ENCODE data around the gene ZFR. TPM values are rescaled to one million over a fixed set of nuclear protein-coding genes. Genes with fewer than 3 reads are reported as not detected.
"Not testable (repeated sequence)": the region's sequence is repeated elsewhere in the genome, so short reads cannot be mapped to it uniquely, and the experiment has no call there.

The ZFR gene
- total RNA-seq, 4 donors from 2014 or later, result 76.4 to 98.4 (median 84.7) TPM

DNA sequence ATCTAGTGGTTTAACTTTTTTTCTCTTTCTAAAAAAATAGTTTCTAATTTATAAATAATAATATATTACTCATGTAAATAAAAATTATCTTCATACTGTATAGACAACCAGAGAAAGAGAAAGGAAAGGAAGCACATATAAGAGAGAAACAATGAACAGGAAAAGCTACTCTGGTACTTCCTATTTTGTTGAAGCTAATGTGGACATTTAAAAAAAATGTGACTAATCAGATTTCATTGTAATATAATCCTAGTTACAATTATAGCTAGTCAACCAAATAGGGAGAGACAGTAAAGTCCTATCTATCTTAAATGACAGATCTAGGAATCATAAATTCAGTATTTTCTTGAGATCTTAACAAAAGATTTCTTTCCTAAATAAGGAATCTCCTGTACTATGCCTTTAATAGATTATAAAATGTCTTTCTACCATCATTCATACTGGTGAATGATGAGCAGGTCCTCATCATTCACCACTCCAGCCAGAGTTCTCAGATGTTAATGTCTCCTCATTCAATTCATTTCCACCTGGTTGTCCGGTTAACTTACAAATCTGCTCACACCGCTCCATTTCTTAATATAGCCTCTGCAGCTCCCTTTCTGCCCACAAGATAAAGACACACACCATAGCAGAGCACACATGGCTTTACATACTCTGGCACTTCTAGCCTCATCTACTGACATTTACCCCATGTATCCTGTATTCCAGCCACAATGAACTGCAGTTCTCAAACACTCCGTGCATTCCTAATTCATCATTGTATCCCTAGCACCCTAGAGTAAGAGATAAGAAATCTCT is 30.9 kb downstream of the ZFR start:
- TF ChIP-seq, protein P1, sequence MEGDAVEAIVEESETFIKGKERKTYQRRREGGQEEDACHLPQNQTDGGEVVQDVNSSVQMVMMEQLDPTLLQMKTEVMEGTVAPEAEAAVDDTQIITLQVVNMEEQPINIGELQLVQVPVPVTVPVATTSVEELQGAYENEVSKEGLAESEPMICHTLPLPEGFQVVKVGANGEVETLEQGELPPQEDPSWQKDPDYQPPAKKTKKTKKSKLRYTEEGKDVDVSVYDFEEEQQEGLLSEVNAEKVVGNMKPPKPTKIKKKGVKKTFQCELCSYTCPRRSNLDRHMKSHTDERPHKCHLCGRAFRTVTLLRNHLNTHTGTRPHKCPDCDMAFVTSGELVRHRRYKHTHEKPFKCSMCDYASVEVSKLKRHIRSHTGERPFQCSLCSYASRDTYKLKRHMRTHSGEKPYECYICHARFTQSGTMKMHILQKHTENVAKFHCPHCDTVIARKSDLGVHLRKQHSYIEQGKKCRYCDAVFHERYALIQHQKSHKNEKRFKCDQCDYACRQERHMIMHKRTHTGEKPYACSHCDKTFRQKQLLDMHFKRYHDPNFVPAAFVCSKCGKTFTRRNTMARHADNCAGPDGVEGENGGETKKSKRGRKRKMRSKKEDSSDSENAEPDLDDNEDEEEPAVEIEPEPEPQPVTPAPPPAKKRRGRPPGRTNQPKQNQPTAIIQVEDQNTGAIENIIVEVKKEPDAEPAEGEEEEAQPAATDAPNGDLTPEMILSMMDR (IDR thresholded peaks at IDR 0.05), result no peak
- no peak for DNase-seq (ENCODE audit: low spot score)

DNA sequence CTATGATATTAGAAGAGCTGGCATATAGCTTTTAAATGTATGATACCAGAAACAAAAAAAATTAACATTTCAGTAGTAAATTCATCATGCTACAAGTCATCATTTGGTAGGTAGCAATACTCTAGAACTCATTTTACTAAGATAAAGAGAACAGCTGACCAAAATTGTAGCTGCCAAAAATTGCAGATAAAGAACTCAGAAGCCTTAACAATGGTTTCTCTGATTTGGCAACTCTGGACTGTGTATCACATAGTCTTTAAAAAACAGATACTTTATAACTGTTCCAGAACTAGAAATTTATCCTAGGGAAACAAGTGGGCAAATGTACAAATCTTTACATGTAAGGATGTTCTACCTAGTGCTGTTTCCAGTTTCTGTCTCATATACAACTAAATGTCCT is 33.9 kb downstream of the ZFR start:
- DNase-seq (ENCODE audit: low spot score), result no peak
- TF ChIP-seq, protein P1 (IDR thresholded peaks at IDR 0.05), result no peak
- no peak for ATAC-seq (ENCODE audit: low FRiP score)

More for the DNA sequence above, 30.9 kb downstream of the ZFR start:
- ATAC-seq (ENCODE audit: low FRiP score), result no peak

DNA sequence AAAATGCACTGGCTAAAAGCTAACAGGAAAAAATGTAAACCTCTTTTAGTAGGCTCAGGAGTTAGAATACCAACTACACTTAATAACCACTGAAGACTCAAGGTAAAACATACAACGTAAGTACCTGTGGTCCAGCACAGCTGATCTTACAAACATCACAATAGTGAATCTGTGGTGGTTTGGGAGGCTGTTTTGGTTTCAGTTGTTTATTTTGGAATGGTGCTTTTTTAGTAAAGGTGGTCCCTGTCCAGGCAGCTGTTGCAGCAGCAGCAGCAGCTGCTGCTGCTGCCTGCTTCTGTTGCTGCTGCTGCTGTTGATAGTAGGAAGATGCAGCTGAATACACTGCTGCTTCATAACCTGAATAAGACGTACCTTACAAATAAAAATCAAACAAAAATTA is 37.9 kb downstream of the ZFR start:
- no peak for ATAC-seq (ENCODE audit: low FRiP score)
- no peak for DNase-seq (ENCODE audit: low spot score)
- TF ChIP-seq, protein P1 (IDR thresholded peaks at IDR 0.05), result no peak

DNA sequence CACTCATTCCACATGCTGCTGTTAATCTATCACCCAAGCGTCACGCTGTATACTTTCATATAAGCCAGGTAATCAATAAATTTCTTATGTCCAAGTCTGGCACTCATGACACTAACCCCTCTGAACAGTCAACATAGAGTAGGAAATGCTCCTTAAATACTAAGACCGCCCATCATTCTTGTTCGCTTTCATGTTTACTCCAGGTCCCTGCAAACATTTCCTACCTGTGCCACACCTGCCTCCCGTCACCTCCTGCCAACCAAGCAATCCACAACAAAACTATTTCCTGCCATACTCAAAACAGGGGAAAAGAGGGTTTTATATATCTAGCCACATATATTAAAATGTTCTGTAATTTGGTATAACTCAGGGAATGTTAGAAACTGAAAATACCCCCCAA is 39.0 kb downstream of the ZFR start:
- no peak for ATAC-seq (ENCODE audit: low FRiP score)
- DNase-seq (ENCODE audit: low spot score), result no peak
- TF ChIP-seq, protein P1 (IDR thresholded peaks at IDR 0.05), result no peak

DNA sequence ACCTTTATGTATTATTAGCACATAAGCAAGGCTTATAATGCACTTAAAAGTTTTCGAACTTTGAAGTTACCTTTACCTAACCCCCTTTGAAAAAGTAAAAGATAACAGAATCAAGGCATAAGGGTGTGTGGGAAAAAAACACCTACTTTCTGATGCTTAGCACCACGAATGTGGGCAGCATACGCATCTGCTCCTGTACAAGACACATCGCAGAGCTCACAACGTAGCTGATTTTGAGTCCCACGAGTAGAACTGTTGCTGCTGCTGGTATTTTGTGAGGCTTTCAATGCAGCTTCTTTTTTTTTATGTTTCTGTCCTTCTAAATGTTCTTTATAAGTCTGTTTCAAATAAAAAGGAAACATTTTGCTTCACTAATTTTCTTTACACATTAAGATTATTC is 40.8 kb downstream of the ZFR start:
- TF ChIP-seq, protein P1 (IDR thresholded peaks at IDR 0.05), result no peak
- DNase-seq (ENCODE audit: low spot score) (no peak), ATAC-seq (ENCODE audit: low FRiP score) (no peak)

DNA sequence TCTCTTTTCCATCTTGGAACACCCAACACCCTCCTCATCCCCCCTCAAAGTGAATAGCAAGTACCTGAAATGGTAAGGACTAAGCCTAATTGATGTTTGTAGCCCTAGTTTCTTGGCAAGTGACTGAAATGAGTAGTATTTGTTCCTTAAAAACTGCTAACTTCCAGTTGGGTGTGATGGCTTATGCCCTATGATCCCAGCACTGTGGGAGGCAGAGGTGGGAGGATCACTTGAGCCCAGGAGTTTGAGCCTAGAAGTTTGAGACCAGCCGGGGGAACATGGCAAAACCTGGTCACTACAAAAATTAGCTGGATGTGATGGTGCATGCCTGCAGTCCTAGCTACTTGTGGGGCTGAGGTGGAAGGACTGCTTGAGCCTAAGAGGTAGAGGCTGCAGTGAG is 44.1 kb downstream of the ZFR start:
- no peak for DNase-seq (ENCODE audit: low spot score)

DNA sequence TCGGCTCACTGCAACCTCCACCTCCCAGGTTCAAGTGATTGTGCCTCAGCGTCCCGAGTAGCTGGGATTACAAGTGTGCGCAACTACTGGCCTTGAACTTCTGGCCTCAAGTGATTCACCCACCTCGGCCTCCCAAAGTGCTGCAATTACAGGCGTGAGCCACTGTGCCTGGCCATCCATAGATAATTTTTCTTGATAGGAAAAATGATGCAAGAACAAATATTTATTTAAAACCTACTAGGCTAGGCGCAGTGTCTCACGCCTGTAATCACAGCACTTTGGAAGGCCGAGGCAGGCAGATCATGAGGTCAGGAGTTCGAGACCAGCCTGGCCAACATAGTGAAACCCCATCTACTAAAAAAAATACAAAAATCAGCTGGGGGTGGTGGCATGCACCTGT is 45.8 kb downstream of the ZFR start:
- not testable (repeated sequence) for DNase-seq (ENCODE audit: low spot score); ATAC-seq (ENCODE audit: low FRiP score)

More for the DNA sequence above, 44.1 kb downstream of the ZFR start:
- TF ChIP-seq, protein P1 (IDR thresholded peaks at IDR 0.05), result no peak
- ATAC-seq (ENCODE audit: low FRiP score), result no peak

Data from omental fat pad (tissue), 4 donors.